Adipocyte (in vitro differentiated cells): ENCODE measurements around the gene NUDT3.
"Not testable (repeated sequence)": the region's sequence is repeated elsewhere in the genome, so short reads cannot be mapped to it uniquely, and the experiment has no call there.

Experiments
- DNase-seq: peaks from one replicate; pipeline ENCODE4 v3.0.0-alpha.2; 2015; ENCODE audit warnings: low read depth
- H3K27me3 ChIP-seq: replicated peaks from 2 replicates; pipeline ENCODE4 v1.7.0; 2013; ENCODE audit warnings: mild to moderate bottlenecking, low read length, moderate library complexity; ENCODE audit not compliant: control insufficient read depth, insufficient read depth
- H3K36me3 ChIP-seq: 2 replicates; pipeline ENCODE4 v1.7.0; 2013; ENCODE audit warnings: low read length, mild to moderate bottlenecking, moderate library complexity; ENCODE audit not compliant: control insufficient read depth, insufficient read depth, severe bottlenecking
- H3K4me1 ChIP-seq: 2 replicates; pipeline ENCODE4 v1.7.0; 2013; ENCODE audit warnings: mild to moderate bottlenecking, low read length, moderate library complexity; ENCODE audit not compliant: control insufficient read depth, insufficient read depth
- H3K4me3 ChIP-seq: 2 replicates; pipeline ENCODE4 v1.7.0; 2013; ENCODE audit warnings: mild to moderate bottlenecking, low read length, moderate library complexity
- H3K9ac ChIP-seq: 2 replicates; pipeline ENCODE4 v1.7.0; 2013; ENCODE audit warnings: mild to moderate bottlenecking, low read length, moderate library complexity
- H3K9me3 ChIP-seq: 2 replicates; pipeline ENCODE4 v1.7.0; 2013; ENCODE audit warnings: mild to moderate bottlenecking, low read length, moderate library complexity; ENCODE audit not compliant: control insufficient read depth

Gene NUDT3

GRCh38 chr6:34276881-34277762, 115.3 kb downstream of the NUDT3 start:
- no peak for DNase-seq
- H3K9me3 ChIP-seq, result no peaks in the 10 kb centered on the region
- no peaks in the 10 kb centered on the region for H3K27me3 ChIP-seq
- no peak overlapping the region for H3K4me3 ChIP-seq
- no peaks in the 10 kb centered on the region for H3K36me3 ChIP-seq
- H3K4me1 ChIP-seq, result peaks cover 5% of the 10 kb centered on the region
- H3K9ac ChIP-seq, result no peak overlapping the region

DNA sequence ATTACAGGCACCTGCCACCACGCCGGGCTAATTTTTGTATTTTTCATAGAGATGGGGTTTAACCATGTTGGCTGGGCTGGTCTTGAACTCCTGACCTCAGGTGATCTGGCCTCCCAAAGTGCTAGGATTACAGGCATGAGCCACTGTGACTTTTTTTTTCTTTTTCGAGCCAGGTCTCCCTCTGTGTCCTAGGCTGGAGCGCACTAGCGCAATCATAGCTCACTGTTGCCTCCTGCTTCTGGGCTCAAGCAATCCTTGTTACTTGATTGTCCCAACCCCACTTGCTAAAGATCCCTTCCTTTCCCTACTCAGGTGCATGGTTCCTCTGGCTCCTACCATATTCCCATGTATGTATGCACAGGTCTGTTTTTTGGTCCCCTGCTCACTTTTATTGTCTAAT, 116.3 kb downstream of the NUDT3 start:
- DNase-seq, result no peak
- Histone ChIP-seq H3K9ac (no peak overlapping the region), H3K27me3 (no peaks in the 10 kb centered on the region), H3K4me3 (no peak overlapping the region), H3K4me1 (peaks cover 5% of the 10 kb centered on the region), H3K9me3 (no peaks in the 10 kb centered on the region), H3K36me3 (no peaks in the 10 kb centered on the region)

GRCh38 chr6:34275128-34275804, 117.2 kb downstream of the NUDT3 start:
- Histone ChIP-seq H3K4me3 (no peak overlapping the region), H3K9me3 (no peaks in the 10 kb centered on the region), H3K27me3 (no peaks in the 10 kb centered on the region), H3K36me3 (no peaks in the 10 kb centered on the region), H3K9ac (no peak overlapping the region), H3K4me1 (peaks cover 5% of the 10 kb centered on the region)
- DNase-seq, result no peak

DNA sequence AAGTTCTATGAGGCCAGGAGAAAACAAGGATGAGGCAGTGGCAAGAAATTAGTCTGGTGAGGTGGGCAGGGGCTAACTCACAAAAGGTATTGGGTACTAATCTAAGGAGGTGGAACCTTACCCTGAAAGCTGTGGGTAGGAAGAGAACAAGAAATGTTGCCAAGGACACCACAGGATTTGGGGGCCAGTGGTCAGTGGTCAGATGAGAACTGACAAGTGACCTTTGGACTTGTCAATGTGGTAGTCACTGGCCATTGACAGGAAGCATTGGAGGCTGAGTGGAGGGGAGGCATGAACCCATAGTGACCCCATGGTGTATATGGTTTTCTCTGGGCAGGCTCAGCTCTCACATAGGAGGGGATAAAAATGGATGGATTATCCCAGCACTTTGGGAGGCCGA, 118.3 kb downstream of the NUDT3 start:
- no peak overlapping the region for H3K9ac ChIP-seq
- H3K4me1 ChIP-seq, result peaks cover 5% of the 10 kb centered on the region
- no peaks in the 10 kb centered on the region for H3K36me3 ChIP-seq
- DNase-seq, result no peak
- H3K9me3 ChIP-seq, result no peaks in the 10 kb centered on the region
- H3K4me3 ChIP-seq, result no peak overlapping the region
- no peaks in the 10 kb centered on the region for H3K27me3 ChIP-seq

DNA sequence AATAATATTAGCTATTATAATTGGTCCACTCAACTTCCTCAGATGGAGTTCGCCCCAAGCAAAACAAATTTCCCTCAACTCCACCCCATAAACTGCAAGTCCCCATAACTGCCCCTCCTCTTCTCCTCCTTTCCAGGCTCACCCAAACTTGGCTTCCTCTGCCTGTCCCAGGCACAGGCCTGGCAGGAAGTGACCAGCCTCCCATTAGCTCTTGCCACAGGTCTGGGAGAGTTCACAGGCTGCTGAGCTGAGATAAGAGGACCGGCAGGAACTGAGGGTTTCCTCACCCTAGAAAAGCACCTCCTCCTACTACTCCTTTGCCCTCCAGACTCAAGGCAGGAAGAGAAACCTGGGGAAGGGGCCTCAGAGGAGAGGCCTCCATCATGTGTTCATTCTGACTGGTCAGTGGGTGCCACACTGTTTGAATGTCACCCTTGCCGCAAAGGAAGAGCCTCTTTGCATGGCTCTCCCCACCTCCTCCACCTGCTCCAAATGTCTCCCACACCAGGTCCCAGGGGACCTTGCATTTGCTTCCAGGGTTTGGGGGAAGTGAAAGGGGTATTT, 119.1 kb downstream of the NUDT3 start:
- peaks cover 5% of the 10 kb centered on the region for H3K4me1 ChIP-seq
- H3K4me3 ChIP-seq, result no peak overlapping the region
- no peaks in the 10 kb centered on the region for H3K36me3 ChIP-seq
- no peak for DNase-seq
- H3K9ac ChIP-seq, result no peak overlapping the region
- H3K27me3 ChIP-seq, result no peaks in the 10 kb centered on the region
- H3K9me3 ChIP-seq, result no peaks in the 10 kb centered on the region

DNA sequence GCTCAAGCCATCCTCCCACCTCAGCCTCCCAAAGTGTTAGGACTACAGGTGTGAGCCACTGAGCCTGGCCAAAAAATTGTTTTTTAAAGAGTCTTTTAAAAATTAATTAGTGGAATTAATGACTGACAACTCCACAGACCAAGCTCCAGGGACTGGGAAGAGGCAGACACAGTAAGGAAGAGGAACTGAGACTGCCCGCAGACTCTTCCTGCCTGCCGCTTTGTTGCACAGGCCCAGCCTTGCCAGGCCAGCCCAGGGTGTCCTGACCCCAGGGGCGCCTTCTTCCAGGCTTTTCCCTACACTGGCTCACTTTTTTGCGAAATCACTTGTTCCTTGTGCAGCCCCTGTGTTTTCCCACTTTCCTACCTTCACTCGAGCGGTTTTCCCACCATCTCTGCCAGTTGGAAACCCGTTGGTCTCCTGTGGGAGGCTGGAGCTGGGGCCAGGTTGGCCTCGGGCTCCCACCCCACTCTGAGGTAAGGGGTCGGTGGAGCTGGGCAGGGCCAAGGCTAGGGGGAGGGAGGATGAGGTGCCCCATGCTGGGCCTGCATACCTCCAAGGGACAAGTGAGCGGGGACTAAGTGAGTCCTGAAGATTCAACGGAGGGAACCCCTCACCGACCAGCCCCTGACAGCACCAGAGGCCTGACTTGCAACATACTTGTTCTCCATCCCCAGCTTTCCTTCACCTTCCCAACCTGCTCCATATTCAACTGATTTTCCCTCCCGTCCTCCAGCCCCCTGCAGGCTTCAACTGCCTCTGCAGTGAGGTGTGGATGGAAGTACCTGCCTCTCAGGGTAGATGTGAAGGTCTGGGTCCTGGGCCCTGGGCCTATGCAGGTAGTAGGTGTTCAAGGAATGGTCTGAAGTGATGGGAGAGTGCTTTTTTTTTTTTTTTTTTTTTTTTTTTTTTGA, 120.2 kb downstream of the NUDT3 start:
- DNase-seq, result no peak
- peaks cover 5% of the 10 kb centered on the region for H3K4me1 ChIP-seq
- H3K27me3 ChIP-seq, result no peaks in the 10 kb centered on the region
- no peaks in the 10 kb centered on the region for H3K36me3 ChIP-seq
- H3K9ac ChIP-seq, result no peak overlapping the region
- H3K4me3 ChIP-seq, result no peak overlapping the region
- no peaks in the 10 kb centered on the region for H3K9me3 ChIP-seq

- H3K4me3 ChIP-seq, H3K9me3 ChIP-seq, H3K36me3 ChIP-seq, H3K27me3 ChIP-seq, DNase-seq, H3K9ac ChIP-seq, H3K4me1 ChIP-seq: not testable (repeated sequence)
Observed at GRCh38 chr6:34269658-34270341, 122.7 kb downstream of the NUDT3 start.

GRCh38 chr6:34269132-34269531, 123.3 kb downstream of the NUDT3 start:
- H3K9me3 ChIP-seq, DNase-seq, H3K27me3 ChIP-seq, H3K4me3 ChIP-seq, H3K36me3 ChIP-seq, H3K4me1 ChIP-seq, H3K9ac ChIP-seq: not testable (repeated sequence)

GRCh38 chr6:34267746-34268145, 124.7 kb downstream of the NUDT3 start:
- Histone ChIP-seq H3K9me3 (peaks cover 9% of the 10 kb centered on the region), H3K36me3 (no peaks in the 10 kb centered on the region), H3K27me3 (no peaks in the 10 kb centered on the region), H3K4me3 (no peak overlapping the region), H3K4me1 (no peaks in the 10 kb centered on the region), H3K9ac (no peak overlapping the region)
- no peak for DNase-seq

DNA sequence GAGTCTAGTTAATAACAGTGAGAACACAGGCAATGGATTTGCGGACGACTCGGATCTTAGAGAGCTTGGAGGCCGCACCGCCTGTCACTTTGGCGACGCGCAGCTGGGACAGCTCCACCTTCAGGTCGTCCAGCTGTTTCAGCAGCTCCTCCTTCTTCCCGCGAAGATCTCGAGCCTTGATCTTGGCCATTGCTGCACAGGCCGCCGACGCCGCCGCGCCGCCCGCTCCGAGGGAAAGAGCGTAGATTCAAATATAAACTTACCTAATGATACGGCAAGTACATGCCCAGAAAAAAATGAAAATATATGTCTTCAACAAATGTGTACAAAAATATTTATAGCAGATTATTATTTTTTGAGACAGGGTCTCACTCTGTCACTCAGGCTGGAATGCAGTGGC, 129.0 kb downstream of the NUDT3 start:
- not testable (repeated sequence) for H3K9ac ChIP-seq, DNase-seq, H3K4me3 ChIP-seq, H3K4me1 ChIP-seq, H3K36me3 ChIP-seq, H3K27me3 ChIP-seq
- peaks cover 10% of the 10 kb centered on the region for H3K9me3 ChIP-seq
